GM11168 (cell line): ENCODE measurements around the gene SLC38A3.
"Not testable (repeated sequence)": the region's sequence is repeated elsewhere in the genome, so short reads cannot be mapped to it uniquely, and the experiment has no call there.

Experiments used
- in situ Hi-C: fragments of 300-500 bp; cut with MboI; formaldehyde crosslinking; loops from one replicate; pipeline ENCODE4 v1.12.0; 2022; ENCODE audit warnings: low sequenced_read_pairs; ENCODE audit not compliant: unreplicated experiment

The SLC38A3 gene

DNA sequence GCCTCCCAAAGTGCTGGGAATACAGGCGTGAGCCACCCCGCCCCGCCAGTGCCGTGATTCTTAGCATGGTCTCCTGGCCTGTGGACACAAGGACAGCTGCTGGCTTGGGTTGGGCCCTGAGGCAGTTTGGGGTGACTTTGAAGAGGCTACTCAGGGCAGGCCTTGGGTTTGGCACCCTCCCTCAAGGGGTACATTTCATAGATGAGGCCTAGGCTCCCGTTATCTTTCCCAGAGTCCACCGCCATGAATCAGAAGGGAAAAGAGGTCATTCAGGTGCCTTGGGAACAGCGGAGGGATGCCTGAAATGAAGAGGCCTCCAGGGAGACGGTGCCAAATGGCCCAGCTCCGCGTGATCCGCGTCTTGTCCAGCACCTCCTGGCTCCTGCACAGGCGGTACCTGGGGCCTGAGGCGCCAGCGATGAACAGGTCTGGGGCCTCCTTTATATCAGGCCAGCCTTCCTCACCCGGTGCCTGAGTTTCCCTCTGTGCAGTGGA is 40.2 kb downstream of the SLC38A3 start:
- in situ Hi-C loops, result no loop called here

DNA sequence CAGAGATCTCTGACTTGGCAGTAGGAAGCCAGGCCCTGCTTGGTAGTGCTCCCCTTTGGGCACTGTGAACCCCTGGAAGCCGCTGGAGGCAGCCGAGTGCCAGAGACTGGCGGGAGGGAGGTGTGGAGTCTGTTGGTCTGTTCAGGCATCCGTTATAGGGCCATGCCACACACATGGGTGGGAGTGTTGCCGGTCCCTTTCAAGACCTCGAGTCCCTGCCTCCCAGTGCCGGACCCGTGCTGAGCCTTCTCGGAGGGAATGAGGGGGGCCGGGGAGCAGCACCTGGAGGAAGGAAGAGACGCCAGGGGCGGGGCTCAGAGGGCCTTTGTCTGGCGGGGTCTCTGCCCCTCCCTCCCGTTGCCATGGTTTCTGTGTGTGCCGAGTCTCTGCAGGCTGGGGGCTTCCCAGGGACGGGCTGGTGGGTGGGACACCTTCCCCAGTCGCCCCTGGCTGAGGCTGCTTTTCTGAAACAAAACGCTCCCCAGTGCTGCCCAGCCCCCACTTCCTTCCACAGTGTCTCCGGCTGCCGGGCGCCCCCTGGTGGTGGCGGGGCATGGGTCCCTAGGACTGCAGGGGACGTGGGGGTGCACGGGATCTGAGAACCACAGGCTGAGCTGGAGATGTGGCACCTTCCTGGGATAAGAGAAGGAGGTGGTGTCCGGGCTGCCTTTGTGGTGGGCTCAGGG is 40.9 kb downstream of the SLC38A3 start:
- in situ Hi-C loops, result no loop called here

DNA sequence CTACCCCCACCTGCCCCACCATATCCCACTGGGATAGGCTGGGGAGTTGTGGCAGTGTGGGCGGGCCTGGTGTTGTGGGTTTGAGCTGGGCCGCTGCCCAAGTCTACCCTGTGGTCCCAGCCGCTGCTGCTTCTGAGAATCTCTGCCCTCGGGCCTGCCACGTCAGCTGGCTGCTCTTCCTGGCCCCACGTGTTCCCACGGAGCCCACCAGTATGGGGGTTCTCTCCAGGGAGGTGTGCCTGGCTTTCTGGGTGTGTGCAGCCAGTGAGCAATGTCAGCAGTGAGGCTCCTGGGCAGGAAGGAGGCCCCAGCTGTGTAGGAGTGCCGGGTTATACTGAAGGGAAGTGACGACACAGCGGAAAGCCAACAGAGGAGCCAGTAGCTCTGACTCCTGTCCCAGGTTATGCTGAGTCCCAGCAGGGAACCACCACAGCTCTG is 41.5 kb downstream of the SLC38A3 start:
- in situ Hi-C loops, result no loop called here

DNA sequence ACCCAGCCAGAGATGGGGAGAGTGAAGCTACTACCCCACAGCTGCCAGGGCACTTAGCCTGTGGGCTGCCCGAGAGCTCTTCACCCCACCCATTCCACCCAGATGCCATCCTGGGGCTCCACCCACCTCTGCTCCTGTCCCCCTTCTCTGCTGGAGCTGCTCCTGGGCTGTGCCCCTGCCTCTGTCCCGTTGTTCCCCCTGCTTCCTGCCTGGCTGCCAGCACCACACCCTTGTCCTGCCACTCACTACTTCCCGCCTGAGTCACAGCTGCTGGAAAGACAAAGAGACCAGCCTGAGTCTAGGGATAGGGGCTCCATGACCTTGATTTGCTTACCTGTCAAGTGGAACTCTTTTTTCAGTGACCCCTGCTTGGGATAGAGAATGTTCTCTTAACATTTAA is 43.3 kb downstream of the SLC38A3 start:
- in situ Hi-C loops, result no loop called here

DNA sequence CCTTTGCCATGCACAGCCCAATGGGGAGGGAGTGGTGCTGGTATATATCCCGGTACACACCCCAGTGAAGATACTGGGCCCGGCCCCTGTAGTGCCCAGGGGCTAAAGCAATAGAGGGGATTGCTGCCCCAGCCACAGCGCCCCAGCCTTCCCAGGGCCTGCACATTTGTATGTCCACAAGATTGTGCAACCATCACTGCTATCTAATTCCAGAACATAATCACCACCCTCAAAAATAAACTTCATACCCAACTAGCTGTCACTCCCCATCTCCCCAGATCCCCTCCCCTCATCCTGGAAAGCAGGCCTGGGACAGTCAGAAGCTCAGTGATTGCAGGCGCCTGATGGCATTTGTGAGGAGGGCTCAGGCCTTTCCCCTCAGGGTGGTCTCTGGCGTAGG is 44.4 kb downstream of the SLC38A3 start:
- in situ Hi-C loops, result no loop called here

DNA sequence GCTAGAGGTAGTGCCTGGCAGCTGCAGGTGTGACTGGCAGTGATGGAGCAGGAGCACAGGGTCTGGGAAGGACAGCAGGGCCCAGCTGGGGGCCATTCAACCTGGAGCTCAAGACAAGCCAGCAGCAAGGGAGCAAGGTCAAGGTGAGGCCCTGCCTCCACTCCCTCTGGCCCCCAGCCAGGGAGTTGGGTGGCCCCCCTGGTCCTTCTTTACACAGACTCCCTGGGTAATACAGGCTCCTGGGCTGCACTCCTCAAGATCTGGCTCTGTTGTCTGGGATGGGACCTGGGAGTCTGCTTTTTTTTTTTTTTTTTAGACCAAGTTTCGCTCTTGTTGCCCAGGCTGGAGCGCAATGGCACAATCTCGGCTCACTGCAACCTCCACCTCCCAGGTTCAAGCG is 45.4 kb downstream of the SLC38A3 start:
- in situ Hi-C loops, result no loop called here

DNA sequence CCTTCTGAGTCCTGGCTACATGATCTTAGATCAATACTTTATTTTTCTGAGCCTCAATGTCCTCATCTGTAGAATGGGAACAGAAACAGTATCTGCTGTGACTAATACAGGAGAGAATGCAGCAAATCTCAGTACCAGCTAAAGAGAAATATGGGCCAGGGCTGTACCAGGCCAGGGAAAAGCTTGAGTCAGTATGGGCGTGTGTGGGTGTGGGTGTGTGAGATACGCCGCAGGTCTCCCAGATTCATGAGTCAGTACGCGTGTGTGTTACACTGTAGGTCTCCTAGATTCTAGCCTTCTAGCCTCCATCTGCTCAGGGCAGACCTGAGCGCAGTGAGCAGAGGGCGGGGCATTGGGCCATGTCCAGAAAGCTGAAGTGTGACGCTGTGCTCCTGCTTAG is 46.1 kb downstream of the SLC38A3 start:
- in situ Hi-C loops, result no loop called here

DNA sequence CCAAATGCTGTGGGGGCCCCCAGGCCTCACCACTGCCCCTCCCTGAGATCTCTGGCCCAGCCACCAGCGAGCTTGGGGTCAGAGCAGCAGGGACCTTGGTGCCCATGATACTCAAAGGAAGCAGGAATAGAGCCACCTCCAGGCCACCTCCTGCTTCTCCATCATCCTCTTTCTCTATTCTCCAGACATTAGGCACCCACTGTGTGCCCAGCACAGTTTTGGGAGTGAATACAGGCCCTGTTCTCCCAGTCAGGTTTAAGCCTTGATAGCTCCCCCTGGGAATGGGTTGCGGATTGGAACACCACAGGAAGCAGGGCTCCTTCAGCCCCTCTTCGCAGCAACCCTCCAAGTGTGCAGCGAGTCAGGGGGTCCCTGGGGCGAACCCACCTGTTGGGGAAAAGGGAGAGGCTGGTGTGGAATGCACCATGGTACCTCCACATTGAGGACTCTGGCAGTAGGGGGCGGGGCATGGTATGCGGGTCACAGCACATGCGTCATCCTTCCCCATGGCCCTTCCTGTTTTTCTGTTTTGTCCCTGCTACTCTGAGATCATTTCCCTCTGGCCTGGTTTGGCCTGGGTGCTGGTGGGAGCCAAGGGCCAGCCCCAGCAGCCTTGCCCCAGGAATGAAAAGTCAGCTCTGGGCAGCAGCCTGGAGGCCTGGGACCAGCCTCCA is 49.6 kb downstream of the SLC38A3 start:
- in situ Hi-C loops, result no loop called here

DNA sequence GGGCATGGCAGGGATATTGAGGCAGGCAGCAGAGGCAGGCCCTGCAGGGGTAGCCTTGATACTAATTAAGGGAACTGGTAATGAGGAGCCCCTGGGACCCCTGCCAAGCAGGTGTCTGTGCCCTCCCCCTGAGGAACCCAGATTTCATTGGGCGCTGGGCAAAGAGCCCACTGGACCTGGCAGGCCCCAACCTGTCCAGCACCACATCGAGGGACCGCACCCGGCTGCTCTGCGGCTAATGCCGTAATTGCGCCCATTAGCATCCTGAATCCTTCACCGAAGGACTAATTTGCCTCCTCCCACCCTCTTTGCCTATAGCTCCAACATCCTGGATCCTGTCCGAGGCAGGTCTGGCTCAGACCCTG is 50.2 kb downstream of the SLC38A3 start:
- in situ Hi-C loops, result no loop called here

DNA sequence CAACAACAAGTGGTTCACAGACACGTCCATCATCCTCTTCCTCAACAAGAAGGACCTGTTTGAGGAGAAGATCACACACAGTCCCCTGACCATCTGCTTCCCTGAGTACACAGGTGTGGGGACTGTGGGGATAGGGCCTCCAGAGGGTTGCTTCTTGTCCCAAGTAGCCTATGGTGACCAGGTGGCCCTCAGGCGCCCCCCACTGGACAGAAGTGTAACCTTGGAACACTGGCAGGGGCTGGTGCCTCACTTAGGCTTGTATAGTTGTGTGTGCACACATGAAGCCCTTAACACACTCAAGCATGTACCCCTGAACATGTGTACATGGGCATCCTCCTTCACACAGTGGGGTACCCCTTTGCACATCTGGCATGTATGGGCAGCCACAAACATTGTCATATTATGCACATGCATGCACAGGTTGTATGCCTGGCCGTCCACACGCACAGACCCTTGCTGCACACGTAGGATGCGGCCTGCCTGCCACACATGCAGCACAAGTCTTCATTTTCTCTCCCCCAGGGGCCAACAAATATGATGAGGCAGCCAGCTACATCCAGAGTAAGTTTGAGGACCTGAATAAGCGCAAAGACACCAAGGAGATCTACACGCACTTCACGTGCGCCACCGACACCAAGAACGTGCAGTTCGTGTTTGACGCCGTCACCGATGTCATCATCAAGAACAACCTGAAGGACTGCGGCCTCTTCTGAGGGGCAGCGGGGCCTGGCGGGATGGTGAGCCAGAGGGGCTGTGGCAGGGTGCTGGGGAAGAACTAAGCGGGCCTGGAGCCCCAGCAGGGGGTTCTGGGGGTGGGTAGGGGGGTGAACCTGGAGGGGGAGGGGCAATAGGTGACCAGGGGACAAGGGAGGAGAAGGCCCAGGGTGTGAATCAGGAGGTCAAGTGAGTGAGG is 52.2 kb downstream of the SLC38A3 start:
- in situ Hi-C loops, result no loop called here

DNA sequence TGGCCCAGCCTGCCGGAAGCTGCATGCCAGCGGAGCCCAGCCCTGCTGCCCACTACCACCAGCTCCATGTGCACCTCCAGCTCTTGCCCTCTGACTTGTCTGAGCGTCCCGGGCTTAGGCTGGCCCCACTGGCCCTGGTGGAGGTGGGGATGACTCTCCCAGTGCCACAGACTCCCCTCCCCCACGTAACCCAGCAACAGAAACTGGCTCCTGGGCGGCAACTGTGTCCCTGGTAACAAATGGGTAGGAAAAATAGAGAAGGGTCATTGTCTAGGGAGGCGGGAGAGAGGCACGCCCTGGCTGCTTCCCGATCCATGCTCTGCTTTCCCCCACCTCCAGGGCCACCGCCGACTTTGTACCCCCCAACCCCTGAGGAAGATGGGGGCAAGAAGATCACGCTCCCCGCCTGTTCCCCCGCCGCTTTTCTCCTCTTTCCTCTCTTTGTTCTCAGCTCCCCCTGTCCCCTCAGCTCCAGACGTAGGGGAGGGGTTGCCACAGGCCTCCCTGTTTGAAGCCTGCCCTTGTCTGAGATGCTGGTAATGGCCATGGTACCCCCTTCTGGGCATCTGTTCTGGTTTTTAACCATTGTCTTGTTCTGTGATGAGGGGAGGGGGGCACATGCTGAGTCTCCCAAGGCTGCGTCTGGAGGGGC is 53.1 kb downstream of the SLC38A3 start:
- in situ Hi-C loops, result no loop called here

DNA sequence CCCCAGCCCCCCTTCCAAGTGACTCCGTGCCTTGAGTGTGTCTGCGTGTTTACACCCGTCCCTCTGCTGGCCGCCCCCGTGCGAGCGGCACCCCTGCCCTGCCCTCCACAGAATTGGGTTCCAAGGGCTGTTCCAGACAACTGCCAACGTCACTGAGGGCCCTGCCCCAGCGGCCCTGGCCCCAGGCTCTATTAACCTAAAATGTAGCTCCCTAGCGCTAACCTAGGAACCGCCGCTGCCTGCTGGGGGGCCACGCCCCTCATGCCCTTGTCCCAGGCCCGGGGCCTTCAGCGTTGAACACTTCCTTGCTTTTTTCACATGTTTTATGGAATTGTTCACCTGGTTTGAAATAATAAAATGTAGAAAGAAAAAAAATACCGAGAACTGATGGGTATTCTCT is 53.9 kb downstream of the SLC38A3 start:
- in situ Hi-C loops, result no loop called here

DNA sequence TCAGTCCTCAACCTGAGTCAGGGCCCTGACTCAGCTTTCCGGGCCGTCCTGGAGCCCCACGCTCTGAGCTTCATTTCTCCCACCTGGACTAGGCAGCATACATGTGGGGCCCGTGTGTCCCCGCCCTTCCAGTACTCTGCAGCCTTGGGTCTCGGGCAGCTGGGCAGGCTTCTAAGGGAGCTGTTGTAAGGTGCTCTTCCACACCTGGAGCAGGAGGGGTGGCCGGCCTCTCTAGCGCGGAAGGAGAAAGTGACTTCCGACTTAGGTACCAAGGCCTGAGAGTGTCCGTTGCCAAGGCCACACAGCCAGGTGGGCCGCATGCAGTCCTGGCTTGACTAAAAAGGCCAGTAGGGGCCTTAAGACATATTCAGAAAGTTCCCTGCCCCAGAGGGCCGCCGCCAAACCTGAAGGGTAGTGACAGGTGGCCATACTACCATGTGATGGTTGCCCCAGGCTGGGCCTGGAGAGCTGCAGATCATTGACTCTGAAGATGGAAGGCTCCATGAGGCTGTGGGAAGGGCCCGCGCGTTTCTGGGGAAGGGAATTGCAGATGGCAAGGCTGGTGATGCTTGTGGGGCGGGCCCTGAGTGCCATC is 54.5 kb downstream of the SLC38A3 start:
- in situ Hi-C loops, result no loop called here

DNA sequence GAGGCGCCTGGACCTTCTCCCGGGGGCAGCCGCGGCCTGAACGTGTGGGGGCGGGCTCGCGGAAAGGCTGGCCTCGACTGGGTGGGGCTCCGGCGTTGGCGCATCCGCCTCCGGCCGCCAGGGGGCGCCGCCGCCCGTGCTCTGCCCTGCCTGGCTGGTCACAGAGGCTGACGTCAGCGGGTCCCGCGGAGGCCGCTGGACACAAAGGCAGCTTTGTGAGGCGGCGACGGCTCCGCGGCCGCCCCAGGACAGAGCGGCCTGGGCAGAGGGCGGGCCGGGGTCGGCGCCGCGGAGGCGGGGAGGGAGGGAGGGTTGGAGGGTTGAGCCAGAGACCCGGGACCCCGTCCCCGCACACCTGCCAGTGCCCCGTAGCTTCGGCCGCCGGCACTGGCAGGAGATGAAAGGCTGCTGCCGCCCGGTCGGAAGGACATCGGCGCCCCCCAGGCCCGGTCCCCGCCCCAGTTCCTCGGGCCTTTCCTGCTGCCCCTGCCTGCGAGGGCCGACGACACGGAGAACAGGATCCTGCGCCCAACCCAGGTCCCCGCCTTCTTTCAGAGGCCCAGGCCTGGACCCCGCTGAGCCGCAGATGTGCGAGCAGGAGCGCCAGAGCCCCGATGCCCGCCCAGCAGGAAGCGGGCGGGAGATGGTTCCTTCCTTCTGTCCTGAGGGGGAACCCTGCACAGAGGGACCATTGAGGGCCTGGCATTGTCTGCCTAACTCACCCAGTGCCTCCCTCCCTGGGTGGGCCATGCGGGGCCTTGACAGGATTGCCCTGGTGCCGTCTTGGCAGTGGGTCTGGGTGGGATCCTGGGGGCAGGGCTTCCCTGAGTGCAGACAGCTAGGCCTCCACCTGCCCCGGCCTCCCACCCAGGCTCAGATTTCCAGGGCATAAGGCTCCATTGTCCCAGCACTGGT is 55.2 kb downstream of the SLC38A3 start:
- in situ Hi-C loops, result no loop called here

DNA sequence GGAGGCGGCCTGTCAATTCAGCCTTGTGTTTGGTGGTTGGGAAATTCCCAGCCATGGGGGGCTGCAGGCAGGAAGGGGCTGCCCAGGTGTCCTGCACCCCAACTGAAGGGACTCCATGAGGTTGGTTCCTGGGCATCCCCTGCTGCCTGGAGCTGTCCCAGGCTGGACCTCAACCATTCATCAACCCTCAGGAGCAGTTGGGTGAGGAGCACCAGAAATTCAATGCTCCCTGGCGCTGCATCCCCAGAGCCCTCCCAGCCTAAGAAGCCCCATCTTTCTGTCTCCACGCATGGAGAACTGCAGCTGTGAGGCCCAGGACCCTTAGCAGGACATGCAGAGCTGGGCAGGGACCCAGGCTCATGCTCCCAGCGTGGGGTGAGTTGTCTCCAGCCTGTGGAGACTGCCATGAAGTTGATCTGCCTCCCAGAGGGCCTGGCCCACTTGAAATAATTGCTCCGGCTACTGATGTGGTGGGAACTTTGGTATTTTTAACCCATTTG is 55.9 kb downstream of the SLC38A3 start:
- in situ Hi-C loops, result no loop called here

DNA sequence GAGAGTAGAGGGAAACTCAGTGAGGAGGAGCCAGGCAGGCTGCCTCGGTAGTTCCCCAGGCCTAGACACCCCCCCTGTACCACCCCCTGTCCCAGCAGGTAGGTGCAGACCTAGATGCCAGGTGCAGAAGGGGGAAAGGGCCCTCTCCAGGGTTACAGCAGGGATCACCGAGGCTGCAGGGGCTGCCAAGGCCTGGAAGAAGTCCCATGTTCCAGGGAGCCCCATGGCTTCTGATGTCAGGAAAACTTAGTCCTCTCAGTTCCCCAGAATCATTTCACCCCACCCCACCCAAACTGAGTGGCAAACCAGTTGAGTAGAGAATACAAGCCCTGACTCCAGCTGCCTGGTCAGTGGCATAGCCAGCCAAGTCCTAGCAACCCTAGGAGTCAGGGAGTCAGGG is 56.4 kb downstream of the SLC38A3 start:
- in situ Hi-C loops, result no loop called here

DNA sequence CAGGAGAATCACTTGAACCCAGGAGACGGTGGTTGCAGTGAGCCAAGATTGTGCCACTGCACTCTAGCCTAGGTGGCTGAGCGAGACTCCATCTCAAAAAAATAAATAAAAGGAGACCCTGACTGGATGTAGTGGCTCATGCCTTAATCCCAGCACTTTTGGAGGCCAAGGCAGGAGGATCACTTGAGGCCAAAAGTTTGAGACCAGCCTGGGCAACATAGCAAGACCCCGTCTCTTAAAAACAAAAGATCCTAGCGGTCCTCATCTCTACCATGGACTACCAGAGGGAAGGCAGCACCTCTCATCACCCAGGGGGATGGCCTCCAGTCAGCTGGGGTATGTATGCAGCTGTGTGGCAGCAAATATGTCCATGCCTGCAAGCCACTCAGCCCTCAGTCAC is 57.1 kb downstream of the SLC38A3 start:
- in situ Hi-C loops, result not testable (repeated sequence)

DNA sequence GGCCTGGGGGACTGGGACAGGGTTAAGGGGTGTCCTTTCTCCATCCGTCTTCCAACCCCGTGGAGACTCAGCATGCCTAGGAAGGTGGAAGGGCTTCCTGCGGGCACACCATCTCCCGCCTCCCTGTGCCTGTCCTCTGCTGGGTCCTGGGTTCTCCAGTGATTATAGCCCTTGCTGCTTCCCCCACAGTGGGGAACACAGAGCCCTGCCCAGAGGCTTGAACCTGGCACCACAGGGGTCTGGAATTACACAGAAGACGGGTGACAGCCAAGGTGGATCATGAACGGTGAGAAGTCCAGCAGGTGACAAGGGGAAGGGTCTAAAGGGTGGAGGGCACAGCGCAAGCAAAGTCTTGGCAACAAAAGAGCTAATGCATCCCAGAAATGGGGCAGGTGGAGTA is 57.7 kb downstream of the SLC38A3 start:
- in situ Hi-C loops, result no loop called here
